HepG2 (cell line): ENCODE data around the gene GLIPR1.

Experiments used
- CTCF ChIP-seq: sonication (generic); formaldehyde crosslinking; IDR thresholded peaks from 2 replicates; pipeline ENCODE4 v1.5.0; 2020; ENCODE audit warnings: mild to moderate bottlenecking, missing genetic modification reagents, moderate library complexity
- ZNF274 ChIP-seq: sonication (generic); formaldehyde crosslinking; IDR thresholded peaks from 2 replicates; pipeline ENCODE4 v1.5.1; 2020; ENCODE audit warnings: mild to moderate bottlenecking, missing genetic modification reagents
- ZNF354B ChIP-seq: sonication (generic); formaldehyde crosslinking; IDR thresholded peaks from 2 replicates; pipeline ENCODE4 v1.8.0; 2022; ENCODE audit warnings: mild to moderate bottlenecking, missing genetic modification reagents

GRCh38 chr12:75528272-75528671 is 47.7 kb downstream of the GLIPR1 start:
- TF ChIP-seq ZNF274 (CRISPR knock-in tag): no peak
- no peak for TF ChIP-seq ZNF354B (CRISPR knock-in tag)
- TF ChIP-seq CTCF (CRISPR knock-in tag): no peak
